Lung microvascular endothelial cell (primary cell): ENCODE data around the gene RAB4A. TPM values are rescaled to one million over a fixed set of nuclear protein-coding genes. Genes with fewer than 3 reads are reported as not detected.

Experiments
- DNase-seq, 2 donors: peaks; one replicate each; pipeline versions ENCODE4 v3.0.0 to v3.0.0-alpha.2; 2010; ENCODE audit warnings: low read depth in 2 of 2
- total RNA-seq: library from RNA; depleted of rRNA; stranded (reverse); fragments of >200 nt; gene quantifications from 2 replicates; pipeline ENCODE4 v1.2.1, GENCODE V29; 2014

Gene RAB4A
- total RNA-seq, 1 donor from 2014 or later: 15.7 TPM

DNA sequence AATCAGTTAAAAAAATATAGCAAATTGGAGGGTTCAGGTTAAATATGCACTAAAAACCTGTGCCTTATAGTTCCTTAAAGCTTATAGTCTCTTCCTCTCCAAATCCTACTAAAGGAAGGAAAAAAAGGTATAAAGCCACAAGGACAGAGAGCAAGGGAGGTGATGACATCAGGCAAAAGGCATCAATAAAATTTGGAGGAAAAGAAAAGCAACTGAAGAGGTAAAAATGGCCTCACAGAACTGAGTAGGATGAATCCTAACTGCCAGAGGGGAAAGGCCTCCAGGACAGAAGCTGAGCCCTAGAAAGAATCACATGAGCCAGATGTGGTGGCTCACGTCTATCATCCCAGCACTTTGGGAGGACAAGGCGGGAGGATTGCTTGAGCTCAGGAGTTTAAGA is 63.8 kb downstream of the RAB4A start:
- DNase-seq: no peak

DNA sequence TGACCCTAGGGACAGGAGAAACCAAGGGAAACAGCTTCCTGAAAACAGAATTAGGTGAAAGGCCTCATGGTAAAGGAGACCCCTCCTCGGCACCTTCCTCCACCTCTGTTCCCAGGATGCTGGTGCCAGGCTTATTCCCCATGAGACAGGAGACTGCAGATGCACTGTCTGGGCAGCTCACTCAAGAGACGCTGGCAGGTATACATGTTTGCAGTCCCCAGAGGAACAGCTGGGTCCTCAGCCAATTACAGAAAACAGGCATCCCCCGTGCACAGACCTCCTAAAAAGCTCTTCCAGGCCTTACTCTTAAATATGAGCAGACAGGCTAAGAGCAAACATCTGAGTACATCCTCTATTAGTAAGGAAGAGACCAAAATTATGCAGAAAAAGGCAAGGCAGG is 65.4 kb downstream of the RAB4A start:
- DNase-seq: no peak

DNA sequence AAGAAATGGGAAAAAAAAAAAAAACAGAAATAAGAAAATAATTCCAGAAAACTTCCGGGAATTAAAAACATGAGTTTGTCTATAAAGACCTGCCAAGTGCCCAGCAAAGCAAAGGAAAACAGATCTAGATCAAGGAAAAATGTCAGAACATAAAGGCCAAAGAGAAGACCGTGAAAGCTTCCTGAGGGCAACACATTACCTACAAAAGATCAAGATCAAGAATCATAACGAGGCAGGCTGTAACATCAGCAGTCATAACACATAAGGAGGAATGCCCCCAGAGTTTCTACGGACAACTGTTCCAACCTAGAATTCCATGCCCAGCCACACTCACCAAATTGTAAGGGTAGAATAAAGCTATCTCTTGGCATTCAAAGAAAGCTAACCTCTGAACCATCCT is 68.2 kb downstream of the RAB4A start:
- DNase-seq: no peak

DNA sequence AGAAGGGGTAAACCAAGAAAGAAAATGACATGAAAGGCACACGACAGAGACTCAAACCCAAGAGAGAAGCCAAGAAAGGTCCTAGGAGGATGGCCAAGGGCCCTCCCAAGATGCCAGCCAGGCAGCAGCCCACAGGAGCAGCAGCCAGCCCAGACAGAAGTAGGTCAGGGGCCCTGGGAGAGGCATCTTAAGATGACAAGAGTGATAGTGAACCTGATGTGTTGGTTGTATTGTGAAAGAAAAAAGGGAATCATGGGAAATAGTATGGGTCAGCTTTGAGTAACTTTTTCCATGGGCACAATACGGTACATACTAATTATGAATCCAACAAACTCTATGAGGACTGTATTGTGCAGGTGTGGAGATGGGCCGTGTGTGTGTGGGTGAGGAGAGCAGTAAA is 68.6 kb downstream of the RAB4A start:
- no peak for DNase-seq

DNA sequence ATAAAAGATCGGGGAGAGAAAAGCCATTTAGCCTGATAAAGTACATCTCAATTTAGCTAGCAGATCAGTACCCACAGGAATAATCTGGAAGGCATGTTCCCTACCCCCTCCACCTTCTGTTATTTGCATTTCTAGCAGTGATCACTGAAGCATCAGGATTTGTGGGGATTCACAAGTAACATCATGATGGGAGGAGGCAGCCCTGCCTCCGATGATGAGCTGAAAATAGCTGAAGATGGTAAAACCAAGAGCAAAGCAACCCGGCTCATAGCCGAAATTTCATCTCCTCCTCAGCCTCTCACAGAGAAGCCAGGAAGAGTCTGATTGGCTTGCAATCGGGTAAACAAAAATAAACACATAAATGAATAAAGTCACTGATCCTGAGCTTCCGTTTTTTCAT is 69.6 kb downstream of the RAB4A start:
- no peak for DNase-seq

DNA sequence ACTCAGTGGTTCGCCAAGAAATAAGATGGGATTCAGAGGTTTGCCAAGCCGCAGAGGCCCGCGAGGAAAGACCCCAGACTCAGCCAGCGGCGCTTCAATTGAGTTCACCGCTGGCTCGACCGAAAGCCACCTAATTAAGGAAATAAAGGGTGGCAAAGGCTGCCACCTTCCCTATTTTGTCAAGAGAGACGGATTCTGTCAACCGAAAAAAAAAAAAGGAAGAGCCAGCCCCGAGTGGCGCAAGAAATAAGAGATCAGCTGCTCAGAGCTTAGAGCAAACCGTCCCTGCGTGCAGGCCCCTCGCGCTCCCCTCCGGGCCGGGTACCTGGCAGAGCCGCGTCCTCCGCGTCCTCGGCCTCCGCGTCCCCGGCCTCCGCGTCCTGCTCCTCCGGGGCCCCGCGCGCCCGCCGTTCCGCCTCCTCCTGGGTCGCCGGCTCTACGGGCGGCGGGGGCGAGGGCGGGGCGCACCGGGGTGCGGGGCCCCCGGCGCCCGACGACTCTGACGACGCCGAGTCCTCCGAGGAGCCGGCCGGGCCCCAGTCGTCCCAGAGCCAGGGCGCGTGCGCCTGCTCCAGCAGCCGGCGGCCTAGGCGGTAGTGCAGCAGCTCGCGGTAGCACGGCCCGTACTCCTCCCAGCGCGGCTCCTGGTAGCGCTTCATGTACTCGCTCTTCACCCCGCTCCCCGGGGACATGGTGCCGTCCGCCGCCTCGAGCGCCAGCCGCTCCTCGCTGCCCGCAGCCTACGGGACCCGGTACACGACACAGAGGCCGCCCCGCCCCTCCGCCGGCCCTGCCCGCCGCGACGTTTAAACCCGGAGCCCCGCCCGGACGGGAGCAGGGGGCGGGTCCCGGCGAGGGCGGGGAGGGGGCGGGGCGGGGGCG is 71.1 kb downstream of the RAB4A start:
- peak; percentile 73 to 80 for DNase-seq

DNA sequence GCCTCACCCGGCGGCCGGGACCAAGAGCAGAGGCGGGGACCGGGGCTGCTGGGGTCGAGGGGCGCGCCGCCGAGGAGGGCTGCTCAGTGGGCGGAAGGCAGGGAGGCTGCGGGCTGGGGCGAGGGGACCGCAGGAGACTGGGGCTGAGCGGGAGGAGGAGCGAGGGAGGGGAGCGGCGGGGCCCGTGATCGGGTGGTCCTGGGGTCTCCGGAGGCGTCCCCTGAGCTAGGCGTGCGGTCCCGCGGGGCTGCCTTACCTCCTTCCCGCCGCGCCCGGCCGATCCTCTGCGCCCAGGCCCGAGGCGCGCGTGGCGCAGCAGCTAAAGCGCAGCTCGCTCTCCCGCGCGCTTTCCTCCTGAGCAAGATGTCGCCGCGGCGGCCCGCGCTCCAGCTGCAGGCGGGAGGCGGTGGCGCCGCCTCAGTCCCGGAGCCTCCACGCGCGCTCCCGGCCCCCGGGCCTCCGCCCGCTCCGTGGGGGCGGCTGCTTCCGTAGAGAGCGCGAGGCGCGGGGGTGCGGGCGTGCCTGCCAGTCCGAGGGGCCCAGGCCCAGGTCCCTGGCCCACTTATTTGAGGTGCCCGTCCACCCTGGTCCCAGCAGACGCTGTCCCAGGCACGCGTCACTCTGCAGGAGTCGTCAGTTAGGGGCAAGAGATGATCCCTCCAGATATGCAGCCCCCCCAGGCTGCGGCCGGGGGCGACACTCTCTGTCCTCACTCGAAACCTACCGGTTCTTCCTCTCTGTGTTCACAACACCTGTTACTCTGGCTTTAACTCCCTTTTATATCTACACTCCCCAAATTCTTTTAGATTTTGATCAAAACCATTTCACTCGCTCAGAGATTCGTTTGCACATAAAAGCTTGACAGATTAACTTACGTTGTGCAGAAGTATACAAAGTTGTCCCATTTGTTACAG is 72.0 kb downstream of the RAB4A start, which contains the start of gene CCSAP:
CCSAP (minus strand) TSS at position 392 of the 914 bp plus-strand sequence. CDS start 582 bp downstream, outside the sequence.
- DNase-seq: peak; percentile 52 to 55

DNA sequence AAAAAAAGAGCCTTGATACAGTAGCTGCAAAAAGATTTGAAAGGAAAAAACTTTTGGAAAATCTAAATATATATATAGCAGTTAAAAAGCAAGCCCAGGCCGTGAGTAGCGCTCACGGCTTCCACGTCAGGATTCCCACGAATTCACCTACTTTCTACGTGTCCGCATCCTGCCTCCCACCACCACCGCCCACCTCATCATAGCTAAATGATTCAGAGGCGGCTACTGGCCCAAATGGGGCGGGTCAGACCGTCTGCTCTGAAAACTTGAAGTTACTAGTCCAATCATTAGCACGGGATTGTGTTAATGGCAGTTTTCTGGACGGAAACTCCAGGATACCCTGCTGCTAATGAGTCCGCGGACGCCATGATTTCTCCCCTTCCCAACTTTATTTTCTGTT is 73.2 kb downstream of the RAB4A start:
- no peak for DNase-seq

DNA sequence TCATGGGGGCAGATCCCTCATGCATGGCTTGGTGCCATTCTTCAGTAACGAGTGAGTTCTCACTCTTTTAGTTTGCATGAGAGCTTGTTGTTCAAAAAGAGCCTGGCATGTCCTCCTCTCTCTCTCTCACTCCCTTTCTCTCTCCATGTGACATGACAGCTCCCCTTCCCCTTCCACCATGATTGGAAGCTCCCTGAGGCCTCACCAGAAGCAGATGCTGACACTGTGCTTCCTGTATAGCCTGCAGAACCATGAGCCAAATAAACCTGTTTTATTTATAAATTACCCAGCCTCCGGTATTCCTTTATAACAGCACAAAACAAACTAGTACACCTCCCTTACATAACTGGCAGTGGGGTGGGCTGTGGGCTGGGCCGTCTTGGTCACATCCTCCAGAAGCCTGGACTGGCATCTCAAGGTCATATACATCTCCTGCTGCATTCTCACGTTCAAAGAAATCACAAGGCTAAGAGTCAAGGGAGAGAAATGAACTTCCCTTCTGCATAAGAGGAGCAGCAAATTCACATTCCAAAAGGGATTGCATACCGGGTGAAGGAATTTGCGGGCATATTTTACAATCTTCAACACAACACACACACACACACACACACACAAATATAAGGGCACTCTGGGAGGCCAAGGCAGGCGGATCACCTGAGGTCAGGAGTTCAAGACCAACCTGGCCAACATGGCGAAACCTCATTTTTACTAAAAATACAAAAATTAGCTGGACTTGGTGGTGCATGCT is 74.2 kb downstream of the RAB4A start:
- DNase-seq: no peak

DNA sequence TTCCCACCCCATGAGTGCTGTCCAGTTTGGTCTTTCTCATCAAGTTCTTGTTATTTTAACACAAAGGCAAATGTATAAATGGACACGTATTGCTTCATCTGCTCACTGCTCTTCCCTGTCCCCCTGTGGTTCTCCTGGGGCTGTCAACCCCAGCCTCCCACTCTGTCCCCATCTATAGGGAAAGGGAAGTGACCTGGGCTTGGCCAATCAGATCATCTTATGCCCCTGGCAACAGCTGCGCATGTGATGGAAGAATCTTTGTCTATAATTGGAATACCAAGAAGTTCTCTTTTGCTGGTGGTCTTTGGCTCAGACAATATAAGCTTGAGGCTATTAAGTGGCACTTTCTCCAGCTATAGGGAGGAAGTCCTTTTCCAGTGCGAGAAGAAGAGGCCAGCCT is 76.6 kb downstream of the RAB4A start:
- no peak for DNase-seq

DNA sequence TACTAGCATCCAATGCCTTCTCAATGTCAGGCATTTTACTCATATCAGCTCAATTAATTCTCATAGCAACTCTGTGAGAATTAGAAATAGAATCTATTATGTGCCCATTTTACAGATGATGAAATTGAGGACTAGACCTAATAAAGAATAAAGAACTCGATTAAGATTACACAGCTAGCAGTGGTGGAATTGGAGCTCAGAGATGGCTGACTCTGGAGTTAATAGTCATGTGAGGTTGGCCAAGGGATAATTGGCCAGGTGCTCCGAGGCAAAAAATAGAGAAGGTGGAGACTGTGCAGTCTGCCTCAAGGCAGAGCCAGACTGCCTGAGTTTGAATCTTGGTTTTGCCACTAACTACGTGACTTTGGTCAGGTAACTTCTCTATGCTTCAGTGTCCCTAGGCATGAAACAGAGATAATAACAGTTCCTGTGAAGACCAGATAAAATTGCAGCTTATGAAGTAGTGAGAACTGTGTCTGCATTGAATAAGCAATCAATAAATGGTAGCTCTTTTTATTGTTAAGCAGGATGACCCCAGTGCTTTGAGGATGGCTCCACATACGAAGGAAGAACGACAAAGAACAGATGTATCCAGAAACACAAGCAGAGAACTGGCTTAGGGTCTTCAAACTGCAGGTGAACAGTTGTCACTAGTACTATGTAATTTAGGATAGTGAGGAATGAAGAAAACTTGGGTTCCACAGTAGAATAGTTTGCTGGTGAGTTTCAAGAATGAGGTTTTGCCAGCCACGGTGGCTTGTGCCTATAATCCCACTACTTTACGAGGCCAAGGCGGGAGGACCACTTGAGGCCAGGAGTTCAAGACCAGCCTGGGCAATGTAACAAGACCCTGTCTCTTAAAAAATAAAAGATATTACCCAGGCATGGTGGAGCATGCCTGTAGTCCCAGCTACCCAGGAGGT is 78.8 kb downstream of the RAB4A start:
- no peak for DNase-seq

DNA sequence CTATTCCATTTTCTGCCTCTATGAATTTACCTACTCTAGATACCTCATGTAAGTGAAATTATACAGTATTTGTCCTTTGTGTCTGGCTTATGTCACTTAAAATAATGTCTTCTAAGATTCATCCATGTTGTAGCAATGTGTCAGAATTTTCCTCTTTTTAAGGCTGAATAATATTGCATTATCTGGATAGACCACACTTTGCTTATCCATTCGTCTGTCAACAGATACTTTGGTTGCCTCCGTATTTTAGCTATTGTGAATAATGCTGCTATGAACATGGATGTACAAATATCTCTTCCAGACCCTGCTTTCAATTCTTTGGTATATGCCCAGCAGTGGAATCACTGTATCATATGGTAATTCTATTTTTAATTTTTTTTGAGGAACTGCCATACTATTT is 82.1 kb downstream of the RAB4A start:
- no peak for DNase-seq

DNA sequence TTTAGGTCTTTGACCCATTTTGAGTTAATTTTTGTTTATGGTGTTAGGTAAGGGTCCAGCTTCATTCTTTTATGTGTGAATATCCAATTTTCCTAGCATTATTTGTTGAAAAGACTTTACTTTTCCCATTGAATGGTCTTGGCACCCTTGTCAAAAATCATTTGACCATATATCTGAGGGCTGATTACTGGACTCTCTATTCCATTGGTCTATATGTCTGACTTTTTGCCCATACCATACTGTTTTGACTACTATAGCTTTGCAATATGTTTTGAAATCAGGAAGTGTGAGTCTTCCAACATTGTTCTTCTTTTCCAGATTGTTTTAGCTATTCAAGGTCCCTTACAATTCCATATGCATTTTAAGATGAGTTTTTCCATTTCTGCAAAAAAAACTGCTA is 83.3 kb downstream of the RAB4A start:
- no peak for DNase-seq

Other genes starting within 250 kb of the RAB4A start
- 3.4 and 3.7 TPM in 2 replicates for gene CCSAP, start 71.9 kb downstream of the RAB4A start, total RNA-seq
- not detected in 2 replicates for gene ACTA1, start 163.0 kb downstream of the RAB4A start, total RNA-seq
- 25.7 and 27.8 TPM in 2 replicates for gene NUP133, start 237.2 kb downstream of the RAB4A start, total RNA-seq